Activated CD4-positive, alpha-beta T cell treated with anti-CD3 and anti-CD28 coated beads, Interleukin-2, Interleukin-4, amounts not matched to agents 100 ng/mL and 50 ng/mL, durations not matched to agents 16 hours and 8 hours (primary cell): ENCODE results near the gene LMBR1L.

Source experiments
- DNase-seq: peaks from one replicate; pipeline ENCODE4 v3.0.0-alpha.2; 2020; ENCODE audit warnings: low spot score

LMBR1L gene

DNA sequence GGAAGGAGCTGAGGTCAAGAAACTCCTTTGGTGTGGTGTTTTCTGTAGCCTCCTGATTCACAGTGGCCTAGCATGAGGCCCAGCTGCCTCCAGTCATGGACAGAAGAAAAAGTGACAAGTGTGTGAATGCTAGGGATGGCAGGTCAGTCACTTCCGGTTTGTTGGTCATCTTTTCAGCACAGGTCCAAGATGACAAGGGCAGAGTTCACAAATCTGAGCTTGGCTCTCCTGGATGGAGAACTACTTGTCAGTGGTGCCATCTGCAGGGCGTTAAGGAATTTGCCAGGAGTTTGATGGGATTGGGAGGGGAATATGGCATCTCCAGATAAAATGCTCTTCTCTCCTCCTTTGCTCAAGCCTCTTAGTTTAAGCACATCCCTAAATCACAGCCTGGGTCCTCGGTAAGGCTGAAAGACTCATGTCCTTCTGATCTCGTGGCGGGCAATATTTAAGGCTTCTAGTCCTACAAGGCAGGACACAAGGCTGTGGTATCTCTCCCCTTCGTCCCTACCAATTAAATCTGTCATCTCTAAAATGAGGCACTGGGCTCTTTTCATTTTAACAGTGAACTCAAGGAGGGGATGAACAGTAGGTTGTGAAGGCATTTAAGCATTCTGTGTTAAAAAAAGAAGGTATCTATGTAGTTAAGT lies 10.5 kb upstream of the LMBR1L start:
- DNase-seq, result no peak

DNA sequence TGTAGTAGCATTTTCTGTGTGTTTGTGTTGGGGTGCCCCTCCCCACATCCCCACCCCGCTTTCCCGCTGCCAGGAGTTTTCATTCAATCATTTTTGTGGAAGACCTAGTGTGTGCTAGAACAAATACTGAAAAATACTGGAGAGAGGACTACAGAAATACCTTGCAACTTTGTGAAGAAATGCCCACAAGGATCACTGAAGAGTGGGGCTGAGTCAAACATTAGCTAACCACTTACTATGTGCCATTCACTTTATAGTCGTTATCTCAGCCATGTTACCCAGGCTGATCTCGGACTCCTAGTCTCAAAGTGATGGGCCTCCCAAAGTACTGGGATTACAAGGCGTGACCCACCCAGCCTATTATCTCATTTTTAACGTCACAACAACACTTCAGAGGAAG lies 559 bp upstream of the LMBR1L start:
- DNase-seq, result no peak

DNA sequence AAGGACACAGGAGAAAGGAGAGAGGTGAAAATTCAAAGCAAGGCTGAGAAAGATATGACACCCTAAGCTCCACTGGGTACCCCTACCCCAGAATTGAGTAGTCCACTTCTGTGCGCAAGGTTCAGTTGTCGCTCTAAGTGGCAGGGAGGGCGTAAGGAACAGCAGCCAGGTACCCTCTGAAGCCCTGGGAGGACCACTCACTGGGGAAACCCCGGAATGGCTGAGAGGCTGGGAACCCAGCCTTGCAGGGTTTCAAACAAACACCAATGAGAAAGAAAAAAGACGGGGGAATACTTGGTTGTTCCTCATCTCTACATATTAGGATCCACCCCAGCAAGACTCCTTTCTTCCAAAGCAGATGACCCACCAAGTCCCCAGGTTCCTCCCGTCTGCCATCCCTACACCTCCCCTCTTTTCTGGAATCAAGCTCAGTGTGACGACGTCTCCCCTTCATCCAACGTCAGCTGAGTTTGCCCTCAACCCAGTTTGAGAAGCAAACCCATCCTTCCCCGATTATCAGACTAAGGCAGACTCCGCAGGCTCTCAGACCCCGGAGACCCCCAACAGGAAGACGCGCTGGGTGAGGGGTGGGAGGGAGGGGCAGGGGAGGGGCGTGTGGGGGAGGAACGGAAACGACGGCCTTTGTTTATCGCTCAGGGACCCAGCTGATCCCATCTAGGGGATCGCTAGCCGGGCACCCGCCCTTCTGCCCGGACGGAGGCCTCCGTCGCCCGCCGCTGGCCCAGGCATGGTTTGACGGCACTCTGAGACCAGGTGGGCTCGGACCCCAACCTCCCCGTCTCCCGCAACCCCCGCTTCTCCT lies 795 bp downstream of the LMBR1L start:
- DNase-seq, result no peak

DNA sequence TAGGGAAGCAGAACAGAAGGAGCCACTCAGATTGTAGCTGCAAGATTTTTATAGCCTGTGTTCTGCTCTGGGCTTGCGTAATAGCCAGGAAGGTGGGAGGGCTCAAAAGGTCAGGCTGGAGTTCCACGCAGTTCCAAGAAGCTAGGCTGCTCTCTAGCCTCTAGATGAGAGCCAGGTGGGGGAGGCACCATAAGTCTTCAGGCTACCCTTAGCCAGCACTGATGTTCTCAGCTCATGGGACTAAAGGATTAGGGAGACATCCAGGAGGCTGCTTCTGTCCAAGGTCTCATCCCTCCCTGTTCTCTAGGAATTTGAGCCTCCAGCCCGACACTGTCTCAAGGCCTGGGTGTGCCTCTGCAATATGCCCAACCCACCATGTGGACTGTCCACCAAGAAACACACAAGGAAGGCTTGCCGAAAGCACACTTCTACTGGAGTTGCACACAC lies 1.7 kb downstream of the LMBR1L start:
- DNase-seq, result no peak

DNA sequence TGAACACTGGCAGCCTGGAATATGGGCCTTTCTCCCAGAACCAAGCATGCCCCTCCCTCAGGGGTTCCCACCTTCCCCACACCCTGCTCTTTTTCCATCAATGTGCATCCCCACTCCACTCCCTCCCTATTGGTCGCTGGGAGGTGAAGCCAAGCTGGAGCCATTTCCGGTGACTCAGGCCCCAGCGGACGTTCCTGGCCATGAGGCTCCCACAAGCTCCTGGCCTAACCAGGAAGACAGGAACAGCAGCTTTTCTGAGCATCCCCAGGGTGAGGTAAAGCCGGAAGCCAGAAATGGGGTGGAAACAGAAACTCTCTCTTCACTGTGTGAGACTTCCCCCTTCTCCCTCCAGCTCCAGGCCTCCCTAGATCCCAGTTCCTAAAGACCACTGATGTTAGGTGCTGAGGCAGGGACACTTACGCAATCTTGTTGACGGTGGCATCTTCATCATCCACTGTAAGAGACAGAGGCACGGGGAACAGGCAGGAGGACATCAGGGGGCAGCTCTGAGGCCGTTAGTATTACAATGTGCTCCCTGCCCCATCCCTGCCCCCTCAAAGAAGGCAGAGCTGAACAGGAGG lies 5.1 kb downstream of the LMBR1L start:
- no peak for DNase-seq

DNA sequence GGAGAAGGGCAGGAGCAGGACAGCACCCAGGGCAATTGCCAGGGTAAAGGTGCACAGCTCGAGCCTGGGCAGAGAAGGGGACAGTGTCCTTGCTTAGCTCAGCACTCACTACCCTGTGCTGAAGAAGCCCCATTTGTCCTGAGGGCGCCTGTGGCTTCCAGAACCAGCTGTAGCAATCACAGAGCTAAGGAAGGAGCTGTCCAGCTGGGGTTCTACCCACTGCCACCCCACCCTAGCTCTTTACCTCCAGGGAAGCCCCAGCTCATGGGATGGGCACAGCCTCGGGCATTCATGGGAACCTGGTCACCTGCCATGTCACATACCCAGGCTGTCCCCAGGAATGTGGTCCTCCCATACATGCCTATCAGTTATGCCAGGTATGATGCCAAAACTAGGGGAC lies 5.8 kb downstream of the LMBR1L start:
- no peak for DNase-seq

DNA sequence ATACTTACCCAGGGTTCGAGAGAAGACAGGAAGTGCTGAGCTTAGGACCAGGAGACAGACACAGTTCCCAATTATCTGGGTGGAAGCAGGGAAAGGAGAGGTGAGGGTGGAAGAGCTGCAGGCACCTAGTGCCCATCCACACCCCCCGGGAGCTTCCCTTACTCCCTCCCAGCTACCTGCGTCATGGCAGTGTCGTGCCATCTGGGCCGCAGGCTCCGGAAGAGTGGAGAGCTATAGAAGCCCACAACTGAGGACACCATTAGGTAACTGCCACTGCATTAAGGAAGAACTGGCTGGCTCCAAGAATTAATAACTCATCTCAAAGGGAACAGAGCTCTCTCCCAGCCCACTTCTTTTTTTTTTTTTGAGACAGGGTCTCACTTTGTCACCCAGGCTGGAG lies 10.3 kb downstream of the LMBR1L start:
- DNase-seq, result no peak

DNA sequence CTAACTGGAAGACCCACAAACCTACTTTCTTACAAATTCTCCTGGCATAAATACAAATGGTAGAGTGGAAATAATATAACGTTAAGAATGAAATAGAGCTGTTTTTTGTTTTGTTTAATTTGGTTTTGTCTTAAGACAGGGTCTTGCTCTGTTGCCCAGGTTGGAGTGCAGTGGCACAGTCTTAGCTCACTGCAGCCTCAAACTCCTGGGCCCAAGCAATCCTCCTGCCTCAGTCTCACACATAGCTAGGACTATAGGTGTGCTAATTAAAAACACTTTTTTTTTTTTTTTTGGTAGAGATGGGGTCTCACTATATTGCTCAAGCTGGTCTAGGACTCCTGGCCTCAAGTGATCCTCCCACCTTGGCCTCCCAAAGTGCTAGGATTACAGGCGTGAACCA lies 11.9 kb downstream of the LMBR1L start:
- DNase-seq, result no peak

DNA sequence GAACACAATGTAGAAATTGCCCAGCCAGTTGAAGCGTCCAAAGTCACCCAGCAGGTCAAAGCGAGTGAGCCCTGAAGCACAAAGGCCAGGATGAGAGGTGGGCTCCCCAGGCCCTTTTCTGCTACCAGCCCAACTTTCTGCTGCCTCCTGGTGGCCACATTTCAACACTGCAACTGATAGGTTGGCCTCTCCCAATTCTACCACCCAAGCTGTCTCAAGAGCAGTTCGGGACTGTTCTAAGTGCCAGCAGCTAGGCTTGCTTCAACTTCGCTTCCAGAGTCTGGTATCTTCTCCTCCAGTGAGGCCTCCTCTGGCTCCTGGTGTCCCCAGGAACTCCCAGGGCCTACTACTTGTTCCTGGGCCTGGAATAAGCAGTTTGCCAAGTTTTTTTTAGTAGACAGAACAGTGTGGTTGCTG lies 12.6 kb downstream of the LMBR1L start:
- peak; percentile 67 for DNase-seq

DNA sequence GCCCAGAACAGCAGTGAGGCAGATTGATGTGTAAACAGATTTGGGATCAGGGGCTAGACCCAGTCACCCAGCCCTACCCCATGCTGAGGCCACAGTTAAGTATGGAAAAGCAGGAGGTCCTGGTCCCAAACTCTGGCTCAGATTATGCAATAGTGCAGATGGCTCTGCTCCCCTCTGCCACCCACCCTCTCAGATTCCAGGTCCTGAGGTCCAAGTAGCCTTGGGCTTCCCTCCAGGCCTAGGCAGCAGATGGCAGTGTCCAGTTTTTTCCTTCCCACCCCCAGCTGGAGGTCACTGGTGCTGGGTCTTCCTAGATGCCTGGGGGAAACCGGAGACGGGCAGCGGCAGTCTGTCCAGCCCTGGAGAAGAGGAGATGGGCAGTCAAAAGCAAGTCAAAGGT lies 13.3 kb downstream of the LMBR1L start:
- DNase-seq, result no peak

DNA sequence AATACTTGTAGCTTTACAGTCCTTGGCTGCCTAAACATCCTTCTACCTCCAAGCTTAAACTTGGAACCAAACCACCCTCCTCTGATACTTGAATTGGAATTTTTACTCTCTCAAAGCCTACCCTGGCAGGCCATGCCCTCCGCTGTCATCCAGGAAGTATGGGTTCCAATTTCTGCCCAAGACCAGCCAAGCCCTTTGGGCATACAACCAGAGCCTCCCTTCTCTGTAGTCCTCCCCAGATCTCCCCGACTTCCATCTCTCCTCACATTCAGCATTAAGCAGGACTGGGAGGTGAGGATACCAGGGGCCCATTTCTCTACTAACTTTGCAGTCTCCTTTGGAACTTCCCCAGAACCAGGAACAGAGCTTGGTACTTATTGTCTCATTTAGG lies 15.7 kb downstream of the LMBR1L start:
- no peak for DNase-seq

DNA sequence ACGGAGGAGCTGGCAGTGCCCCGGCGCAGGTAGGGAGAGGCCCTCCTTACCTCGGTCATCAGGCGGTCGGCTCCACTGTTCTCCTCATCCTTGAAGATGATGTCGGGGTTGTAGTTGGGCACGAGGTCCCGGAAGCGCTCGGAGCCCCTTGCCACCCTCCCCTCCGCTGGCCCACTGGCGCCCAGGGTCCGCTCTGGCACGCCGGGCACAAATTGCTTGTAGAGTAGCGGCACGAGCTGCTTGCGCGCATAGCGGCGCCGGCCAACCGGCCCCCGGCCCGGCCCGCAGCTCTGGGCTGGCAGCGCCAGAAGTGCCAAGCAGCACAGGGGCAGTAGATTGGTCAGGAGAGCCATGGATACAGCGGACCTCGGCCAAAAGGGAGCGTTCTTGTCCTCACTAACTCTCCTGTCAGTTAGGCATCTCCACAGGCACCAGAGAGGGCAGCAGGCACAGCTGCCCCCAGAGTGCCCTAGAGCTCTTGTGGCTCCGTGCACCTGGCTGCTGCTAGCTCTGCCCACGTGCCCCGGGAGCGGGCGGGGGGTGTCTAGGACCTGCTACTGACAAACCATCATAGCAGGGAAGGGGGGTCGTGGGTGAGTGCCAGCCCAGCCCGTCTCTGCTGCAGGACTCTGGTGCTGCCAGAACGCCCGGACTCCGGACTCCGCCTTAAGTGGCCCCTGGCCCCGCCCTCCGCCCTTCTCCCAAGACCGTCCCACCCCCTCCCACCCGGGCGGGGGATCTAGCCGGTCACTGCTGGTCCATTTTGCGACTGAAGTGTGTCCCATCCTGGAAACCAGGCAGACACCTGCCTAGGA lies 16.3 kb downstream of the LMBR1L start, which contains the start of gene DHH:
TSS of gene DHH (minus strand) at position 642 of the 815 bp plus-strand sequence. CDS start at position 353, 289 bp downstream.
- no peak for DNase-seq

DNA sequence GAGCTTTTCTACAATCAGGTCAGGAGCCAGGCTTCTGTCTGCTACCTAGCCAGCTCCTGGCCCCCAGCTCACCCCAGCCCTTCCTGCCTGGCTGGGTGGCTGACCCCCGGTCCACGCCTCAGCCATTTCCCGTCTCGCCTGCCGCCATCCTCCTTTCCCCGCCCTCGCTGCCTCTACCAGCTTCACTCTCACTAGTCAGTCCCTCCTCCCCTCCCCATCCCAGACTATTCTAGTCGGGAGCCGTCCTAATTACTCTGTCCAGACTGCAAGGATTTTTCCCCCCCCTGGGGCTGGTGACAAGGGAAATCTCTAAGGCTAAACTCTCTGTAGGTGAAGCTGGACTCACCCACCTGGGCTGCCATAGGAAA lies 16.9 kb downstream of the LMBR1L start:
- no peak for DNase-seq

DNA sequence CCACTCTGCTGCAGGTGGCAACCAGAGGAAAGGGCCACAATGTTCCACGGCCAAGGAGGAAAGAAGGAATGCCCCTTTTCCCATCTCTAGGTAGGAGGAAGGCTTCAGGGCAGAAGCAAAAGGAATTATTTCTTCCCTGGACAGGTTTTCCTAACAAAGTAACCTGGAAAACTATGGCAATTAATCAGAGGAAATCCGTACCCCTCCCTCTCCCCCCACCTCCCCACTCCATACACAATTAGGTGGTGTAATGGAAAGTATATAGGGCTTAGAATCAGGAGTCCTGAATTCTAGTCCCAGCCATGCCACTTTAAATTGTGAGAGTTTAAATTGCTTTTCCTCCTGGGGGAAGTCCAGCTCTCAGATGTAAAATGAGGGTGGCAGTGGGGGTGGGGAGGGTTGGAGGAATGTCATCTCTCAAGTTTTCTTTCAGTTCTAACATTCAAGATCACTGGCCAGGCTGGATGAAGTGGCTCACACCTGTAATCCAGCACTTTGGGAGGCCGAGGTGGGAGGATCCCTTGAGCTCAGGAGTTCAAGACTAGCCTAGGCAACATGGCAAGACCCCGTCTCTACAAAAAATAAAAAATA lies 17.7 kb downstream of the LMBR1L start:
- no peak for DNase-seq

DNA sequence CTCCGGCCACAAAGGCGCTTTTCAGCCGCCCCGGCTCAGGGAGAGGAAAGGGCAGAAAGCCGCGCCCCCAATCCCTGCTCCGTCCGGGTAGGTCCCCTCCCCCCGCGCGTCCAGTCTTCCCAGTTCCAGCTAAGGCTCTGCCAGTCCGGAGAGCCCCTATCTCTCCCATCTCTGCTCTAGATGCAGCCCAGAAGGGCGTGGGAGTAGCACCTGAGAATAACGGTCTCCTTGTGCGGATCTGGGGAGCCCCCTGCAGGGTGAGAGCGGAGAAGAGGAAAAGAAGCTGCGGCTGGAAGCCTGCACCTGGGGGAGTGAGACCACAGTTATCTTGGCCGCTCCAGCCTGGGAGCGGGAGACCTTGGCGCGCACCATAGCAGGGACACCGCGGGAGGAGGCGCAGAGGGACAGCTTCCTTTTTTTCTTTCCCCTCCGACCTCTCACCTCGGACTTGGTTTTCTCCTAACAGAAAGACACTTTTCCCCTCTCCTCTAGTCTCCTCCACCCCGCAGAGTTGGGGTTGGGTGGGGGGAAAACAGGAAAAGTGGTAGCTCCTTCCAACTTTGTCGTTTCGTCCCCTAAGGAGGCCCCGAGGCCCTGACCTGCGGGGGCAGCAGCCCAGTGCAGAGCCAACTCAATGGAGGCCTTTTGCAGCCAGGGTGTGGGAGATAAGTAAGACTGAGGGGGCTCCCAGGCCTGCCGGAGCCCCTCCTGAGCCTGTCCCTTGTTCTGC lies 18.4 kb downstream of the LMBR1L start:
- DNase-seq, result peak; percentile 64

DNA sequence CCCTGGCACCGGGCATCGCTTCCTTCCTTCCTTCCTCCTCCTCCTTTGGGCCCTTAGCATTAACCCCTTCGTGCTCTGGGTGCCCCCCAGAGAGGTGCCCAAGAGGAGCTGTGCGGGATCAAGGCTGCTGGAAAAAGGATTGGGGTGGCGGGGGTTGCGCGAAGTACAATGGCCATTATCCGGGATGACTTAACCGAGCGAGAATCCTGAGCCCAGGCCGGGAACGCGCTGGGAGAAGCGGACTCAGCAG lies 18.9 kb downstream of the LMBR1L start:
- DNase-seq, result no peak

DNA sequence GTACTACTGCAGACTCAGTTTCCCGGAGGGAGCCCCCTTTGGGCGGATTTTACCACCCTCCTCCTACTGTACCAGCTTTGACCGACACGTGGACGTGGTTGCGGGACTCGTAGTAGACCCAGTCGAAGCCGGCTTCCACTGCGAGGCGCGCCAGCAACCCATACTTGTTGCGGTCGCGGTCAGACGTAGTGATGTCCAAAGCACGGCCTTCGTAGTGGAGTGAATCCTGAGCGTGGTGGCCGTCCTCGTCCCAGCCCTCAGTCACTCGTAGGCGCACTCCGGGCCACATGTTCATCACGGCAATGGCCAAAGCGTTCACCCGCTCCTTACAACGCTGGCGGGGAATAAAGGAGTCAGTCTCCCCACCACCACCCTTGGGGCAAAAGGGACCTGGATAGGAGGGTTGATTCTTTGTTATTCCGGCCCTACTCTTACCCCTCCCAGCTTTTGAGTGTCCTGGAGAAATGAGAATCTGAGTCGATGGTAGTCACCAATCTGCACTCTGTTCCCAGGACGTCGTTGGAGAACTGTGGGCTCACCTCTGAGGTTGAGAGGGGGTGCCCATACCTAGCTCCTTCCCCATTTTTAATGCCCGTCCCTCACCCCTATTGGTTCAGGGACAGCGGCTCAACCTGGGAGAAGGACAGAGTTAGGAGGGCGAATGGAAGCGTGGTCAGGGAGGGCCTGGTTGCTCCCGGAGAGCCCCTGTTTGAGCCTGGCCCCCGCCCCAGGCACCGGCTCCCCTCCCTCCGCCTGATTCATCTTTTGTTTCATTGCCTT lies 19.4 kb downstream of the LMBR1L start:
- no peak for DNase-seq

DNA sequence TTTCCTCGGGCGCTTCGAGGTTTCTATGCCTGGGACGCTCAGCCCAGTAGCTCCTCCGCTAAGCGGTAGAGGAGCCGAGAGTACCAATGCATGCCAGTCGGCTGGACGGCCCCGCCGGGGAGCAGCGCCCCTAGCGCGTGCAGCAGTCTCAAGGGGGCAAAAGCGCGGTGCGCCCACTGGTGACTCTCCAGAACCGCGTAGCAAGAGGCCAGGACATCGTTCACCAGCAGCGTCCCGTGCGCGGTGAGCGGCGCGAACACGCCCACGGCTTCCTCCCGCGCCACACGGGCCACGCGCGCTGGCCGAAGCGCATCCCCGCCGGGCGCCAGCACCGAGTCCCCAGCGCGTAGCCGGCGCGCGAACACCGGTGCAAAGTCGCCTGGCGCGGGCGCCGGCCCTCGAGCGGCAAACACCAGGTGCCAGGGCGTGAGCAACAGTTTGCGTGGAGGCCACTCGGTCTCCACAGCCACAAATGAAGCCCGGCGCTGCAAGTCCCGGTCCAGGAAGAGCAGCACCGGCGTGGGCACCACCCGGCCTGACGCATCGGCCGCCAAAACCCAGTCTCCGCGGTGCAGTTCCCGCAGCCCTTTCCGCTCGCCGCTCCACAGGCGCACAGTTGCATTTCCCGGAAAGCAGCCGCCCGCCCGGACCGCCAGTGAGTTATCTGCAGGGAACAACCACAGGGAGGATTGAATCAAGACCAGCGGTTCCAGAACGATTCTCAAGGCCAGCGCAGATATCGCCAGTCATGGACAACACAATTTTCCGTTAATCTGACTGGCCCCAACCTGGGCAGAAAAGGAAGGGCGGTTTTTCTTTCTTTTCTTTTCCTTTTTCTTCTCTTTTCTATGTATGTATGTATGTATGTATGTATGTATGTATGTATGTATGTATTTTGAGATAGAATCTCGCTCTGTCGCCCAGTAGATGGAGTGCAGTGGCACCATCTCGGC lies 20.6 kb downstream of the LMBR1L start:
- DNase-seq, result peak; percentile 37

DNA sequence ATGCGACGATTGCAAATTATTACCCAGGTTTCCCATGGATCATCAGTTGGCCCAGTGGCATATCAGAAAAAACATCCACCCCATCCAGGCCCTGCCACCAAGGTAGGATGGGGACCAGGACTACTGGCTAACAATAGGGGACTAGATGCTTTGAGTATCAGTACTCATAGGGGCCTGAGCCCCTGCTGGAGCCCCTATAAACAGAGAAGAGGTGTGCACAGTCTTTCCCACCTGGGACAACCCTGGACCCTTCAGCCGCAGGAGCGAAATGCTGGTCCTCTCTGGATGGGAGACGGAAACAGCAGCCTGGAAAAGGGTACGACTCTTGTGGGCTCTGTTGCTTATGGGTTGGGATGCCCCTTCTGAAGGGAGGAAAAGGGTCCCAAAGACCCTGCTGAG lies 21.7 kb downstream of the LMBR1L start:
- DNase-seq, result no peak
